ENCODE results near the gene ADCY10. TPM values are rescaled to one million over a fixed set of nuclear protein-coding genes. Genes with fewer than 3 reads are reported as not detected.

Gene ADCY10
- total and polyA plus RNA-seq, 9 of the 15 experiments (the other 6 are each of a cell fraction or from before 2014, with no cell fraction given) = 0.08 to 0.86 (median 0.22) TPM

- TF ChIP-seq ZBTB33 (CRISPR knock-in tag; IDR thresholded peaks at IDR 0.05) = no peak
- peak; percentile 77 for TF ChIP-seq TAF7 (tag; IDR thresholded peaks at IDR 0.05)
- TF ChIP-seq ZBTB49 (CRISPR knock-in tag; IDR thresholded peaks at IDR 0.05; ENCODE audit: borderline replicate concordance) = no peak; the same call in 1 of the 2 replicates
- TF ChIP-seq ZBTB7A (IDR thresholded peaks at IDR 0.05; ENCODE audit: borderline replicate concordance, control insufficient read depth, low read depth, low read length) = peak; percentile 99
- peak; percentile 90 for TF ChIP-seq EP400 (IDR thresholded peaks at IDR 0.05)
- peak; percentile 32; the same call in 1 of the 2 replicates for TF ChIP-seq ZNF12 (CRISPR knock-in tag; IDR thresholded peaks at IDR 0.05)
- TF ChIP-seq ARID3A (IDR thresholded peaks at IDR 0.05; ENCODE audit: borderline replicate concordance, low read depth, low read length) = no peak
- TF ChIP-seq STAT5A (IDR thresholded peaks at IDR 0.05; ENCODE audit: borderline replicate concordance, low read length) = peak; percentile 22; the same call in 1 of the 2 replicates
- TF ChIP-seq CTCFL (IDR thresholded peaks at IDR 0.05; ENCODE audit: borderline replicate concordance, insufficient read depth, low read depth, low read length, poor library complexity, severe bottlenecking) = no peak
- no peak for TF ChIP-seq PRMT5 (CRISPR knock-in tag; IDR thresholded peaks at IDR 0.05)
- TF ChIP-seq ETV6 (IDR thresholded peaks at IDR 0.05; ENCODE audit: borderline replicate concordance in 1 of 2, low read depth in 2 of 2, low read length in 1 of 2) = 0 out of 4 replicates have a peak, but pooled peaks of 1 of the 2 experiments have one; percentile 15
- TF ChIP-seq ETV6 (CRISPR knock-in tag; IDR thresholded peaks at IDR 0.05; ENCODE audit: borderline replicate concordance) = 0 out of 2 replicates have a peak, but pooled peaks have one; percentile 45
- 0 out of 2 replicates have a peak, but pooled peaks have one; percentile 63 for TF ChIP-seq HIVEP1 (CRISPR knock-in tag; IDR thresholded peaks at IDR 0.05)
- no peak for TF ChIP-seq NCOA6 (IDR thresholded peaks at IDR 0.05)
- no peak for TF ChIP-seq SREBF2 (CRISPR knock-in tag; IDR thresholded peaks at IDR 0.05)
- TF ChIP-seq JUND (IDR thresholded peaks at IDR 0.05; ENCODE audit: borderline replicate concordance, low read depth, low read length) = peak; percentile 47
- TF ChIP-seq JUND (tag; IDR thresholded peaks at IDR 0.05; ENCODE audit: borderline replicate concordance, low read depth, low read length) = peak; percentile 18; the same call in 1 of the 3 replicates
- TF ChIP-seq ZNF668 (CRISPR knock-in tag; IDR thresholded peaks at IDR 0.05) = no peak
Measured at GRCh38 chr1:167936068-167936929, 22.4 kb upstream of the ADCY10 start, which contains the start of gene DCAF6 (continued).
